ENCODE data around the gene RORC. TPM values are rescaled to one million over a fixed set of nuclear protein-coding genes. Genes with fewer than 3 reads are reported as not detected.

The RORC gene
- total RNA-seq, 1 donor: not detected

- H3K36me3 ChIP-seq (ENCODE audit: insufficient read depth, low read length): peaks cover 35% of the 10 kb centered on the region
- H3K4me2 ChIP-seq (ENCODE audit: insufficient read depth, low read length): no peak overlapping the region
- no peak overlapping the region for H3K27ac ChIP-seq (ENCODE audit: low read depth, low read length)
- TF ChIP-seq CTCF (IDR thresholded peaks at IDR 0.05; ENCODE audit: extremely low read depth, low read depth, low read length): no peak
- no peaks in the 10 kb centered on the region for H3K79me2 ChIP-seq (ENCODE audit: insufficient read depth, low read length)
- H3K4me3 ChIP-seq (ENCODE audit: insufficient read depth, low read length): no peak overlapping the region
- DNase-seq (ENCODE audit: insufficient read length, low spot score, missing footprints): peak; percentile 71
- H3K27me3 ChIP-seq (ENCODE audit: insufficient read depth, low read length): no peaks in the 10 kb centered on the region
- peaks cover 4% of the 10 kb centered on the region for H3K4me1 ChIP-seq (ENCODE audit: insufficient read depth, low read length)
- H3K9me3 ChIP-seq (ENCODE audit: low read depth, low read length): no peaks in the 10 kb centered on the region
- H2AFZ ChIP-seq (ENCODE audit: low read length): no peak overlapping the region
- H4K20me1 ChIP-seq (ENCODE audit: insufficient read depth, low read length): no peaks in the 10 kb centered on the region
Measured at GRCh38 chr1:151756291-151756690, 75.3 kb downstream of the RORC start.

Small RNAs within 50 kb of the gene (small RNA-seq; reads per million reads assigned to genes)
- gene RF00019: not detected

Other genes with a start within 250 kb of the RORC start
- gene SNX27, start 219.8 kb downstream of the RORC start, total RNA-seq: 23.5 and 25.6 TPM in 2 replicates
- not detected in 2 replicates for gene CELF3, start 115.0 kb downstream of the RORC start, total RNA-seq
- not detected in 2 replicates for gene RIIAD1, start 110.3 kb downstream of the RORC start, total RNA-seq
- 68.4 and 73.8 TPM in 2 replicates for gene MRPL9, start 68.3 kb downstream of the RORC start, total RNA-seq
- 1.1 and 1.2 TPM in 2 replicates for gene TDRKH, start 41.3 kb downstream of the RORC start, total RNA-seq
- not detected in 2 replicates for gene LINGO4, start 26.4 kb downstream of the RORC start, total RNA-seq
- not detected in 2 replicates for gene C2CD4D, start 8.0 kb upstream of the RORC start, total RNA-seq
- not detected in 2 replicates for gene THEM5, start 21.9 kb upstream of the RORC start, total RNA-seq
- 9.8 and 13.8 TPM in 2 replicates for gene THEM4, start 77.7 kb upstream of the RORC start, total RNA-seq
- gene S100A10, start 162.1 kb upstream of the RORC start, total RNA-seq: 103 and 116 TPM in 2 replicates
- gene S100A11, start 205.2 kb upstream of the RORC start, total RNA-seq: 142 and 167 TPM in 2 replicates

Measured in osteoblast (primary cell).